HepG2 (cell line): Measurements from ENCODE around the gene SLCO3A1. TPM values are rescaled to one million over a fixed set of nuclear protein-coding genes. Genes with fewer than 3 reads are reported as not detected.

ENCODE experiments used
- ATAC-seq: fragments of 200-7000 bp; cut with Tn5 transposase; 3 replicates; pipeline ENCODE4 v1.9.1; 2020; ENCODE audit warnings: mild to moderate bottlenecking, moderate library complexity
- BruUV-seq: library from RNA; stranded (reverse); fragments of 400-500 nt; replicated peaks from 2 replicates; lab custom pipeline; 2021; lab: Mats Ljungman, UMichigan
- CTCF ChIA-PET: fragments of 300-600 bp; formaldehyde crosslinking; extraction: SDS; loops from one replicate; lab custom pipeline; 2021; ENCODE audit warnings: low total read pairs, inconsistent platforms, low intra/inter-chr PET ratio; lab: Yijun Ruan, JAX
- POLR2A ChIA-PET: fragments of 350-600 bp; sonication (Branson Sonifier 250); formaldehyde crosslinking; loops from one replicate; lab custom pipeline; 2020; ENCODE audit warnings: antibody characterized with exemption, inconsistent platforms; lab: Yijun Ruan, JAX
- DNase-seq: peaks from one replicate; pipeline ENCODE4 v3.0.0-alpha.2; 2015; ENCODE audit warnings: low spot score
- FAIRE-seq: peaks from 3 replicates; lab custom pipeline; 2011; peaks lifted over from hg19 to GRCh38; lab: Jason Lieb, UNC
- H2AFZ ChIP-seq: one replicate; pipeline ENCODE4 v1.6.1; 2011; ENCODE audit warnings: low read length, inconsistent platforms
- H3K27ac ChIP-seq: fragments of 300-600 bp; 3 replicates; pipeline ENCODE4 v1.8.0; 2011; ENCODE audit warnings: mixed run types, mild to moderate bottlenecking, mixed read lengths, low read length, inconsistent platforms; ENCODE audit not compliant: insufficient read depth; ENCODE audit errors: extremely low read length
- H3K27me3 ChIP-seq, 2 experiments: fragments of 200-600 bp in 1 of 2; 2 replicates in 1 of 2; 3 replicates in 1 of 2; pipeline versions ENCODE4 v1.6.0 to v1.8.0; 2011; ENCODE audit warnings: low read length in 2 of 2, mild to moderate bottlenecking in 2 of 2, moderate library complexity in 2 of 2, inconsistent platforms in 1 of 2; ENCODE audit not compliant: insufficient read depth in 2 of 2, control insufficient read depth in 1 of 2
- H3K36me3 ChIP-seq, 2 experiments: fragments of 200-600 bp in 1 of 2; replicated peaks in 1 of 2; 2 replicates in 1 of 2; 3 replicates in 1 of 2; pipeline versions ENCODE4 v1.5.1 to v1.8.0; 2011; ENCODE audit warnings: low read length in 2 of 2, inconsistent platforms in 1 of 2; ENCODE audit not compliant: insufficient read depth in 2 of 2, control insufficient read depth in 1 of 2
- H3K4me1 ChIP-seq: 2 replicates; pipeline ENCODE4 v1.5.1; 2012; ENCODE audit warnings: low read length, inconsistent platforms; ENCODE audit not compliant: insufficient read depth
- H3K4me2 ChIP-seq: 2 replicates; pipeline ENCODE4 v1.6.0; 2011; ENCODE audit warnings: low read depth, low read length, inconsistent platforms
- H3K4me3 ChIP-seq, 3 experiments: fragments of 200-600 bp in 1 of 3; sonication (generic), shearing (Covaris generic) in 1 of 3; replicated peaks in 1 of 3; 2 replicates each; pipeline ENCODE4 v1.5.1; 2011 to 2016; ENCODE audit warnings: low read length in 3 of 3, inconsistent platforms in 2 of 3, low read depth in 2 of 3, mild to moderate bottlenecking in 2 of 3, control low read depth in 1 of 3, mixed read lengths in 1 of 3; ENCODE audit not compliant: insufficient read depth in 1 of 3
- H3K79me2 ChIP-seq: one replicate; pipeline ENCODE4 v1.6.1; 2011; ENCODE audit warnings: low read length, inconsistent platforms; ENCODE audit not compliant: insufficient read depth
- H3K9ac ChIP-seq: 2 replicates; pipeline ENCODE4 v1.6.0; 2011; ENCODE audit warnings: mild to moderate bottlenecking, low read depth, low read length, inconsistent platforms; ENCODE audit not compliant: insufficient read depth
- H3K9me3 ChIP-seq: 2 replicates; pipeline ENCODE4 v1.5.1; 2012; ENCODE audit warnings: mild to moderate bottlenecking, low read length
- H4K20me1 ChIP-seq: 2 replicates; pipeline ENCODE4 v1.6.0; 2011; ENCODE audit warnings: inconsistent platforms, mild to moderate bottlenecking, low read length, moderate library complexity; ENCODE audit not compliant: insufficient read depth
- AKAP8 ChIP-seq: sonication (generic); formaldehyde crosslinking; IDR thresholded peaks from 2 replicates; pipeline ENCODE4 v1.5.1; 2020; ENCODE audit warnings: mild to moderate bottlenecking, missing genetic modification reagents
- FOXK1 ChIP-seq: sonication (generic); formaldehyde crosslinking; IDR thresholded peaks from 2 replicates; pipeline ENCODE4 v1.4.0; 2020; ENCODE audit warnings: low read depth, missing genetic modification reagents, borderline replicate concordance
- PAF1 ChIP-seq: IDR thresholded peaks from 2 replicates; pipeline ENCODE4 v1.6.1; 2016; ENCODE audit warnings: missing genetic modification reagents, missing compliant biosample characterization
- POLR2AphosphoS5 ChIP-seq: IDR thresholded peaks from 2 replicates; pipeline ENCODE4 v1.6.1; 2012; ENCODE audit warnings: low read depth, low read length
- RARG ChIP-seq: sonication (generic); formaldehyde crosslinking; IDR thresholded peaks from 2 replicates; pipeline ENCODE4 v1.4.0; 2020; ENCODE audit warnings: low read depth, mild to moderate bottlenecking, missing genetic modification reagents
- SOX5 ChIP-seq: IDR thresholded peaks from 2 replicates; pipeline ENCODE4 v1.6.1; 2016; ENCODE audit warnings: borderline replicate concordance
- U2AF1 ChIP-seq: fragments of 200-400 bp; formaldehyde crosslinking; optimal IDR thresholded peaks from 2 replicates; pipeline ENCODE3; 2017; ENCODE audit warnings: mild to moderate bottlenecking, low read depth, low read length
- ZNF354B ChIP-seq: sonication (generic); formaldehyde crosslinking; IDR thresholded peaks from 2 replicates; pipeline ENCODE4 v1.8.0; 2022; ENCODE audit warnings: mild to moderate bottlenecking, missing genetic modification reagents
- ZNF512B ChIP-seq: sonication (generic); formaldehyde crosslinking; IDR thresholded peaks from 2 replicates; pipeline ENCODE4 v1.5.1; 2020; ENCODE audit warnings: missing genetic modification reagents, mild to moderate bottlenecking, borderline replicate concordance
- ZSCAN31 ChIP-seq: sonication (generic); formaldehyde crosslinking; IDR thresholded peaks from 2 replicates; pipeline ENCODE4 v1.5.0; 2020; ENCODE audit warnings: low read depth, mild to moderate bottlenecking, missing genetic modification reagents
- WGBS: methylation state at CpG from one replicate; pipeline ENCODE4 v1.1.6; 2017; ENCODE audit warnings: low lambda C conversion rate; 5-methylcytosine and 5-hydroxymethylcytosine counted together
- in situ Hi-C: cut with HindIII; loops from 2 replicates; pipeline ENCODE4 v1.10.0; 2017; ENCODE audit warnings: low pct_unique_long_range_greater_than_20kb; ENCODE audit not compliant: extremely low pct_ligation_motif_present
- intact Hi-C: fragments of 100-400 bp; cut with micrococcal nuclease; formaldehyde crosslinking; loops from one replicate; pipeline ENCODE4 v1.10.0; 2022; ENCODE audit not compliant: unreplicated experiment
- polyA plus RNA-seq, 8 experiments: library from polyadenylated mRNA; depleted of rRNA in 3 of 8; stranded (reverse) in 7 of 8; unstranded in 1 of 8; fragments of >200 nt; fragmentation: Illumina TruSeq in 4 of 8; extraction: Trizol in 4 of 8; gene quantifications; 2 replicates each; pipeline versions ENCODE4 v1.2.1 to v1.2.3, GENCODE V29; 2011 to 2016; ENCODE audit warnings: low read depth in 4 of 8, missing spikeins in 1 of 8, mixed read lengths in 1 of 8; ENCODE audit not compliant: insufficient read depth in 1 of 8
- total RNA-seq, 5 experiments: library from RNA; depleted of rRNA; stranded (reverse); fragments of >200 nt; fragmentation: Illumina TruSeq; extraction: Trizol; gene quantifications; 2 replicates each; pipeline ENCODE4 v1.2.3, GENCODE V29; 2016; ENCODE audit warnings: low read depth in 1 of 5
- TF ChIP-seq, protein P1 (sequence below): IDR thresholded peaks from 2 replicates; pipeline ENCODE4 v1.6.1; 2016; ENCODE audit warnings: missing compliant biosample characterization, missing genetic modification reagents, borderline replicate concordance

Gene SLCO3A1
- total and polyA plus RNA-seq, 2 of the 13 experiments (the other 11 are each of a cell fraction or from before 2014, with no cell fraction given), result 0.02 TPM; not detected in 1

- Histone ChIP-seq H3K36me3 (no peaks in the 10 kb centered on the region), H3K27ac (no peak overlapping the region), H2AFZ (no peak overlapping the region), H3K9me3 (no peaks in the 10 kb centered on the region), H3K79me2 (no peaks in the 10 kb centered on the region), H3K4me1 (no peaks in the 10 kb centered on the region), H3K27me3 (no peaks in the 10 kb centered on the region; a peak in 1 of 5 replicates), H3K4me3 (no peak overlapping the region), H3K4me2 (no peak overlapping the region), H4K20me1 (no peaks in the 10 kb centered on the region), H3K9ac (no peak overlapping the region)
- WGBS, result no CpG with 5 or more reads among the region's 1 CpG
- CTCF ChIA-PET, result no interaction called here
- intact Hi-C loops (no loop called here), in situ Hi-C loops (no loop called here)
- TF ChIP-seq POLR2AphosphoS5, result no peak
- no peak for TF ChIP-seq FOXK1
- TF ChIP-seq, protein P1, sequence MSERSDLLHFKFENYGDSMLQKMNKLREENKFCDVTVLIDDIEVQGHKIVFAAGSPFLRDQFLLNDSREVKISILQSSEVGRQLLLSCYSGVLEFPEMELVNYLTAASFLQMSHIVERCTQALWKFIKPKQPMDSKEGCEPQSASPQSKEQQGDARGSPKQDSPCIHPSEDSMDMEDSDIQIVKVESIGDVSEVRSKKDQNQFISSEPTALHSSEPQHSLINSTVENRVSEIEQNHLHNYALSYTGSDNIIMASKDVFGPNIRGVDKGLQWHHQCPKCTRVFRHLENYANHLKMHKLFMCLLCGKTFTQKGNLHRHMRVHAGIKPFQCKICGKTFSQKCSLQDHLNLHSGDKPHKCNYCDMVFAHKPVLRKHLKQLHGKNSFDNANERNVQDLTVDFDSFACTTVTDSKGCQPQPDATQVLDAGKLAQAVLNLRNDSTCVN (CRISPR knock-in tag), result no peak
- no peak for TF ChIP-seq SOX5 (CRISPR knock-in tag)
- TF ChIP-seq ZNF354B (CRISPR knock-in tag), result no peak
- no peak for TF ChIP-seq RARG
- TF ChIP-seq ZNF512B, result no peak
- no peak for TF ChIP-seq AKAP8 (CRISPR knock-in tag)
- TF ChIP-seq PAF1 (CRISPR knock-in tag), result no peak
- TF ChIP-seq U2AF1, result no peak
- no peak for TF ChIP-seq ZSCAN31 (CRISPR knock-in tag)
- no peak for DNase-seq
- no peak for ATAC-seq
- BruUV-seq, result no TSS peak
- FAIRE-seq, result no peak
- POLR2A ChIA-PET, result no interaction called here
Measured at GRCh38 chr15:92001307-92001706, 147.8 kb downstream of the SLCO3A1 start.
